GM19099 (cell line): ENCODE data around the gene OSBPL8.

Experiments
- POLR2A ChIP-seq: IDR thresholded peaks from 3 replicates; pipeline ENCODE4 v1.6.1; 2011; ENCODE audit warnings: low read depth; ENCODE audit not compliant: insufficient read length; ENCODE audit errors: extremely low read depth

The OSBPL8 gene

DNA sequence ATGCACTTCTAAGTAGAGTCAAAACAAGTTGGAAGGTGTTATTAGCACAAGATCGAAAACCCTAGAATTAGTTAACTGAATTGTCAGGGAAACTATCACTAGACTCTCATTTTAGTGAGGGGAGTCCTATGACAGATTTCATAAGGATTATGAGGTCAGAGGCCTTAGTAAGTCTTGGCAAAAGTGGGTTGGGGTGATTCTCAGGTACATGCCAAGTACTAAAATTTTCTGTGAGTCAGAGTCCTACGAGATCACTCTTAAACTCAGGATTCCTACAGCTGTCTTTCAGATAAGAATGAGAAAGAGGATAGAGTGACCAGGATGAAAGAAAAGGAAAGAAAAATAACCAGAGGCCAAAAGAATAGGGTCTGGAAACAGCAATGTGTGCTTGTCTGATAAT, 160.5 kb downstream of the OSBPL8 start:
- TF ChIP-seq POLR2A = no peak

DNA sequence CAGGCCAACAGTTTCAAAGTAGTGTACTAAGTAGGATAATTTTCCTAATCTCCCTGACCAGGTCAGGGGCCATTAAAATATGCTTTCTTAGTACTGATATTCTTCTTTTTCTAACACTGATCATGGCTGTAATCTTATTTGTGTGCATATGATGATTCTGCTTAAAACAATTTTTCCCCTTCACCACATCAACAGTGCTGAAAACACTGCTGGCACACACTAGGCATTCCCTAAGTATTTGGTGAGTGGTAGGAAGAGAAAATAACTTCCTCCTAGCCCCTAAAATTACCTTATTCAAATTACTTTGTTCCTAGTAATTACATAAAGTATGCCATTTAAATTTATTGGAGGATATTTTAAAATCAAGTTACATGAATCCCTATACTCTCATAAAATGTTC, 161.5 kb downstream of the OSBPL8 start:
- TF ChIP-seq POLR2A = no peak

DNA sequence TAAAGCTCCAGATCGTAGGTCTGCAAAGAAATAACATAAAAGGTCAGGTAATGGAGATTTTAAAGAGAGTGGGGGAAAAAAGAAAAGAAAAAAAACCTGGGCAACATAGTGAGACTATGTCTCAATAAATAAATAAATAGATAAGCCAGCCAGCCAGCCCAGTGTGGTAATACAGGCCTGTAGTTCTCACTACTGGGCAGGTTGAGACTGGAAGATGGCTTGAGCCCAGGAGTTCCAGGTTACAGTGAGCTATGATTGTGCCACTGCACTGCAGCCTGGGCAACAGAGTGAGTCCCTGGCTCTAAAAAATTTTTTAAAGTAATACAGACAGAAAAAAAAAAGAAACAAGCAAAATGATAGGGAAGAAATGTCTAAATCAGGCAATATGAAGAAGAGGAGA, 168.1 kb downstream of the OSBPL8 start:
- no peak for TF ChIP-seq POLR2A

DNA sequence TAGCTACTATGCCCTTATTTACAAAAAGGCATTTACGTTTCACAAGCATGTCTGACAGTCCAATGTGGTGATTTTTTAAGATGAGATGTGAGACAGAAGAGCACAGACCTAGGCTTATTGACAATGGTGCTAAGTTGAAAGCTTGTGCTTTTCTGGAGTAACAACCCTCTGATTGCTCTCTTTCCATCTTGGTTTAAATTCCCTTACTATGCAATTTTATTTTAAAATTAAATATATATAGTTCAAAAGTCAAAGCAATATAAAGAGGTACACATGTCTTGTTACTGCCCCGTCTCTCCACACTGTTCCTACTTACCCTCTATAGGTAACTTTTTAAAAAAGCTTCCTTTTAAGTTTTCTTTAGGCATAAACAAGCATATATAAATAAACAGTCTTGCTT, 172.0 kb downstream of the OSBPL8 start:
- no peak for TF ChIP-seq POLR2A

DNA sequence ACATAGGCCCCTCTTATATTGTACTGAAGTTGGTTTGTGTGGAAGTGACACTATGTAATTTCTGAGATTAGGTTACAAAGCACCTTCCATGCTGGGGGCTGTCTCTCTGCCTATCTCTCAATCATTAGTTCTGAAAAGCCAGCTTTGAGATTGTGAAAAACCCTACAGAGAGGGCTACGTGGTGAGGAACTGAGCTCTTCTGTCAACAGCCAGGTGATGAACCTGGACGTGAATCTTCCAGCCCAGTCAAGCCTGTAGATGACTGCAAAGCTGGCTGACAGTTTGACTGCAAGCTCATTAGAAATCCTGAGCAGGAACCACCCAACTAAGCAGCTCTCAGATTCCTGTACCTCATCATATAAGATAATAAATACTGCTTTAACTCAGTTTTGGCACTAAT, 175.0 kb downstream of the OSBPL8 start:
- no peak for TF ChIP-seq POLR2A

DNA sequence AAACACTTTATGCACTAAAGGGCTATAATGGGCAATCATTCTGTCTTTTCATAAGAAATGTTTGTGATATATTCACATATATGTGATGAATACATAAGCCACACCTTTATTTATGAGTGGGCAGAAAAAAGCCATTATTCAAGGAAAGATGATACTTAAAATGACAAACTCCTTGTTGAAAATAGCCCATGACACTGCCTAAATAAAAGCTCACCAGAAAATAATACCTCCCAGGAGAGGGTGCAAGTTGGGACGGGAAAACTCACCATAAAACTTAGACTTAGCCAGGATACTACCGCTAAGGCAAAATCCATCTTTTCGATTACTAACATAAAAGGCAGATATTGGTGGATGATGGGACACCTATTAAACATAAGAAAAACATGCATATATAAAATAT, 175.6 kb downstream of the OSBPL8 start:
- TF ChIP-seq POLR2A = no peak

DNA sequence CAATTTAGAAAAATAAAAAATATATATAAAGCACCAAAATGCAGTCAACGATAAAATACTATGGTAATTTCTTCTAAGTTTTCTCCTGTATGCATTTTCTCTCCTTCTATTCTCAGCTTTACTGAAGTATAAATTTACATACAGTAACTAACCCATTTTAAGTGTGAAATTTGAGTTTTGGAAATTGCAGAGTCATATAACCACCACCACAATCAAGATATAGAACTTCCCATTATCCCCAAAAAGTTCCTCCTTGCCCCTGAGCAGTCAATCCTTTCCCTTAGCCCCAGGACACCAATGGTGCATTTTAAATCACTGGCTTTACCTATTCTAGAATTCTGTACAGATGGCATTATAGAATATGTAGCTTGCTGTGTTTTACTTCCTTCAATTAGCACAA, 180.3 kb downstream of the OSBPL8 start:
- TF ChIP-seq POLR2A = no peak

DNA sequence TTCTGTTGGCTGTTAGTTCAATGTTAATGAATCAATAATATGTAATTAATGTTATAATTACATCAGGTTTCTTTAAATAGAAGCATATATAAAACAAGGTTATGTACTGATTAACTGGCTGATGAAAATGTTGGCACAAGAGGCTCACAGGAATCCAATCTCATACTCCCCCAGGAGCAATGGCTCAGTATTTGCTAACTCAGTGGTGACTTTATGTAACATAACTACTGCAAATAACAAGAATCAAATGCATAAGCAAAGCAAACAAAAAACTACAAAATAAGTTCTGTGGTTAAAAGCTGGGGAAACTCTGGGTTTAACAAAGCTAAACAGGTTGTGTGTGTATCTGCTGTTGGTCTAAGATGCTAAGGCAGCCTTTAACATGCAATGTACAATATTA, 183.6 kb downstream of the OSBPL8 start:
- no peak for TF ChIP-seq POLR2A

DNA sequence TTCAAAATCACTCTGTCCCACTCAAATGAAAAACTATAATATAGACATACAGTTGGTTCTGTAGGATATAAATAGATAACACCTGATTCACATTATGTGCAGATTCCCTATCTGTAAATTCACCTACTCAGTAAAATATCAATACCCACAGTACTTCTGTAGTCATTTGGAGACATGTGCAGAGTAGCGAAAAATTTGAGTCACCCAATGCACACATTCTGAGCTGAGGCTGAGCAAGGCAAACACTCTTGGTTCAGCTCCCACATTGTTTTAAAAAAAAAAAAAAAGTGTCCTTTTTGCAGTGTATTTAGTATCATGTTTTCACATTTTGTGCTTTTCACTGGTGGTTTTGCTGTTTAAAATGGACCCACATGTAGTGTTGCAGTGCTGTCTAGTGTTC, 184.1 kb downstream of the OSBPL8 start:
- TF ChIP-seq POLR2A = no peak

DNA sequence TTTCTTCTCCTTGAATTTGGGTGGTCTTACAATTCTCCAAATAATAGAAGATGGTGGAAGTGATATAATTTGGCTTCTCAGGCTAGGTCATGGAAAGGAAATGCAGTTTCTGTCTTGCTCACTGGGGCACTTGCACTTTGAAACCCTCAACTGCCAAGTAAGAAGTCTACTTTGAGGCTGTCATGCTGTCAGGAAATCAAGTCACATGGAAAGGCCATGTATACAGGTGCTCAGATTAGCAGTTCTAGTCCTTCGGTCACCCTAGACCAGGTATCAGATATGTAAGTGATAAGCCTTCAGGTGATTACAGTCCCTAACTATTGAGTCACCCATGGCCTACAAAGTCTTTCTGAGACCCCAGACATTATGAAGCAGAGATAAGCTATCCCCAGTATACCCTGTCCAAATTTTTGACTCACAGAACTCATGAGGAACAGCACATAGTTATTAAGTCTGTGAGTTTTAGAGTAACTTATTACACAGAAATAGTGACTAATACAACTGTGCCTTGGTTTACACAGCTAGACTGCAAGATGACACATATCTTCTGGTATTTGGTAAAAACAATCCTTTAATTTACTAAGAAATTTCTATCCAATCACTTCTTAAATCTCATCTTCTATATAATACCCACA, 185.1 kb downstream of the OSBPL8 start:
- TF ChIP-seq POLR2A = no peak

DNA sequence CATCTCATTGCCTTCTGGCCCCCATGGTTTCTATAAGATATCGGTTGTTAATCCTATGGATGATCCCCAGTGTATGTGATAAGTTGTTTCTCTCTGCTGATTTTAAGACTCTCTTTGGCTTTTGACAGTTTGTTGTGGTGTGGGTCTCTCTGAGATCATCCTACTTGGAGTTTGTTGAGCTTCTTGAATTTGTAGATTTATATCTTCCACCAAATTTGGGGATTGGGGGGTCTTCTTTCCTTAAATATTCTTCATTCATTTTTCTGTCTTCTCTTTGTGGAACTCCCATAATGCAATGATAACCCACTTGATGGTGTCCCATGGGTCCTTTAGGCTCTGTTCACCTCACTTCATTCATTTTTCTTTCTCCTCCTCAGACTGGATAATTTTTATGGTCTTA, 191.3 kb downstream of the OSBPL8 start:
- no peak for TF ChIP-seq POLR2A

DNA sequence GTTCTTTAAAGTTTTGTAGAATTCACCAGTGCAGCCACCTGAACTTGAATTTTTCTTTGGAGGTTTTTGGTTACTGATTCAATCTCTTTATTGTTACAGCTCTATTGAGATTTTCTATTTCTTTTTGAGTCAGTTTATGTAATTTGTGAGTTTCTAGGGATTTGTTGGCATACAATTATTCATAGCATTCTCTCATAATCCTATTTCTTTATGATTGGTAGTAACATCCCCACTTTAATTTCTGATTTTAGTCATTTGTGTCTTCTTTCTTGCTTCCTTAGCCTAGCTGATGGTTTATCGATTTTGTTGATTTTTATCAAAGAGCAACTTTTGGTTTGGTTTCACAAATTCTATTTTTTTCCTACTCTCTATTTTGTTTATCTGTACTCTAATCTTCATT, 193.4 kb downstream of the OSBPL8 start:
- TF ChIP-seq POLR2A = no peak

DNA sequence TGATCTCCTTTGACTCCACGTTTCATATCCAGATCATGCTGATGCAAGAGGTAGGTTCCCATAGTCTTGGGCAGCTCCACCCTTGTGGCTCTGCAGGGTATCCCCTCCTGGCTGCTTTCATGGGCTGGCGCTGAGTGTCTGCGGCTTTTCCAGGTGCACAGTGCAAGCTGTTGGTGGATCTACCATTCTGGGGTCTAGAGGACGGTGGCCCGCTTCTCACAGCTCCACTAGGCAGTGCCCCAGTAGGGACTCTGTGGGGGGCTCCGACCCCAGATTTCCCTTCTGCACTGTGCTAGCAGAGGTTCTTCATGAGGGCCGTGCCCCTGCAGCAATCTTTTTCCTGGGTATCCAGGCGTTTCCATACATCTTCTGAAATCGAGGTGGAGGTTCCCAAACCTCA, 199.3 kb downstream of the OSBPL8 start:
- TF ChIP-seq POLR2A = no peak

DNA sequence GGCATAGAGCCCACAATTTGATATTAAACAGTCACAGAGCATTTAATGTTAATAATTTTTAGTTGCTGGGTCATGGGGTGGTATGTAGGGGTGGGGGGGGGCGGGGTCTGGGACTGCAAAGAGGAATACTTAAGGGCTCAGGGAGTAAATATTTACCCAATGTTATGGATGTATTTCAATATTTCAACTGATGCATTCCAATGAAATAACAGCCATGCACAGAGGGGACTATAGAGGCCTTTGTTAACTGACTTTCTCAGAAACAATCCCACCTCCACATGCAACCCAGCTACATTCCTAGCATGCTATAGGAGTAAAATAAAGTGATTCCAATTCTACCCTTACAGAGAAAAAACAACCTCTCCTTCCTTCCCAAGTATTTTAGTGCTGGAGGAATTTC, 203.5 kb downstream of the OSBPL8 start:
- TF ChIP-seq POLR2A = no peak

DNA sequence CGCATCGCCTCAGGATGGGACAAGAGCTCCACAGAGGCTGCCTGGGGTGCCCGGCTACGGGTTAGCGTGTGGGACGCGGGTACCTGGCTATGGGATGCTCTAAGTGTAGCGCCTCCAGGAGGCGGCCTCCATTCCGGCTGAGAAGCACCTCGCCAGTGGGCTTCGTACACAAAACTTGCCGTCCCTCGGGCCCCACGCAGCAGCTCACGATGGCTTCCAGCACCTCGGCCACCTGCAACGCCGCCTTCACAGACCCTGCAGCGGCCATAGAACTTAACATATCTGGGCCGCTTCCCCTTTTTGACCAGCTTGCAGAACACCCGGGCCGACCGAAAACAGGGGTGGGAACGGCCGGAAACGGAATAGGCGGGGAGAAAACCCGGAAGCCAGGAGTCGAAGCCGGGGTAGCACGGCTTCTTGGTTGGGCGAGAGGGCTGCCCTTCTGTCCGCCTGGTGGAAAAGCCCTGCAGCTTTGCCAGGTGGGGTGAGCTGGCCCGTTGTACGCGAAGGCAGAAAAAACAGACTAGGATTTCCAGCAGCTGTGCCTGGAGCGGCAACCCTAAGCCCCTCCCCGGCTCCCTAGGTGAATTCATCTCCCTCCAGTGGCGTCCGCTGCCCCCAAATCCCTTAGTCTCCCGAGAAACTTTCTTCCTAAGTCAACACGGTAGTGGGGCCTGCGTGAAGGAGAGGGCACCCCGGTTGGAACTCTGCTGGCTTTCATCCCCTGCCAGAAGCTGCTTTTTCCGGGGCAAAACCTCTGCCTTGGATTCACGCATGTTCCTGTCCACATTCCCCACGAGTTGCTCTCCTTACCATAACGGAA, 211.3 kb downstream of the OSBPL8 start, which contains the start of gene BBS10:
Gene BBS10, minus strand, starts transcription at position 337 of the 823 bp plus-strand sequence. Its CDS starts 57 bp downstream, at position 280.
- TF ChIP-seq POLR2A = peak; percentile 83

DNA sequence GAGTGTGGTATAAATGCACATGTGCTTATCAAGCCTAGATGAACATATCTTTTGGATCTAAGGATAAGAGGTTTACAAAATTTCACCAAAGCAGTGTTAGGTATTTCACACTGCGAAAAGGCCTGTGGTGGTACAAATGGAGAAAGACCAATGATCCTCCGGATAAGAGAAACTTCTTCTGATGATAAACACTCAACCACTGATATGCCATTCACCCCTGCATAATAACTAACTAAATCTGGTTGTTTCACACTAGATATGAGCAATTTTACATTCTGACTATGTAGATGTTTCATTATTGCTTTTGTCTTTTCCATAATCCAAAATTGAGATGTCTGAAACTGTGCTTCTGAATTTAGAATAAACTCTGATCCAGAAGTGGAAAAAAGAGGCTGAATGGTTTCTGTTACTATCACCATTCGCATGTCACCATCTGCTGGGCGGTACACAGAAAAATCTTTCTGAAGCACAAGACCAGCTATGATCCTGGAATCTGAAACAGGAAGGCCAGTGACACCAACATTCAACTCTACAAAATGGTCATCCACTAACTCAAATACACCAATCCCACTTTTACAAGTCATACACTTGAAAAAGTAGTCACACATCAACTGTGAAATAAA, 212.7 kb downstream of the OSBPL8 start:
- TF ChIP-seq POLR2A = no peak

DNA sequence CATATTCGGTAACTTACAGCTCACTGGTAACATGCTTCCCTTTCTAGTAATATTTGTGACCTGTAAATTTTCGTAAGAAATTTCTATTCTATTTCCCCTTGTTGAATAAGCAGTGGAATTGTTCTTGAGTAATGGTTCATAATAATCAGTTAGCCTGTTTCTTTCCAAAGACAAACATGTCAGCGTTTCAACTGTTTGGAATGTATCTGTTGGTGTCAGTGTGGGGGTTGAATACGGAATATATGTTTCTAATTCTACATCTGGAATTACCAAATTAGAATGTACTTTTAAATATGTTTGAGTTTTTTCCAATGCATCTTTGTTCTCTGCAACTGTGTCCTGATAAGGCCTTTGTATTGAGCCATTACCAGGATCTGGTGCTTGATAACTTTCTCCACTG, 213.3 kb downstream of the OSBPL8 start:
- TF ChIP-seq POLR2A = no peak

DNA sequence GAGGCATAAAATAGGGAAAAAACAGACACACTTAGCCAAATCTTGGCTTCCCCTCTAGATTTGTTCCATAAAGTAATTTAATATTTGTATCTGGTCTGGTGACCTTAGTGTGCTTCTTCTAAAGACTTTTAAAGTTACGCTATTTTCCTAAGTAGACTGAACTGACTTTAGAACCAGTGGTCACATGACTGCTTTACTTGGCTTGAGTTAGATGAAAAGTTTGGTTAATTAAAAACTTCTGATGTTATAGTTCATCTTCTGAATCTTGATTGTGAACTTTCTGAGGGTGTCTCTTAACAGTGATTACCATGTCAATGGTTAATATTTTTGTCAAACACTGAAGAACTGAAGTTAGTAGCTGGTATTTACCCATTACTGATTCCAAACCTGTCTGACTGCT, 214.0 kb downstream of the OSBPL8 start:
- TF ChIP-seq POLR2A = no peak
